Activated T-cell treated with anti-CD3 and anti-CD28 coated beads, Interleukin-2, amount 50 U/mL, for 24 hours (primary cell): Measurements from ENCODE around the gene KHK.
A peak's percentile ranks its signal among the peaks of the same experiment; 100 is the strongest.

Source experiments
- DNase-seq: peaks from one replicate; pipeline ENCODE4 v3.0.0-alpha.2; 2020
- H3K27ac Mint-ChIP-seq: 2 replicates; pipeline ENCODE4 v1.8.0; 2020; ENCODE audit warnings: mild to moderate bottlenecking, mixed read lengths
- H3K27me3 Mint-ChIP-seq: 2 replicates; pipeline ENCODE4 v1.8.0; 2020; ENCODE audit warnings: mixed read lengths
- H3K36me3 Mint-ChIP-seq: 2 replicates; pipeline ENCODE4 v1.8.0; 2020; ENCODE audit warnings: low read depth, mixed read lengths
- H3K4me1 Mint-ChIP-seq: 2 replicates; pipeline ENCODE4 v1.8.0; 2020; ENCODE audit warnings: low read depth, mixed read lengths
- H3K4me3 Mint-ChIP-seq: 2 replicates; pipeline ENCODE4 v1.8.0; 2020; ENCODE audit warnings: mild to moderate bottlenecking, moderate library complexity, mixed read lengths
- H3K9me3 Mint-ChIP-seq: 2 replicates; pipeline ENCODE4 v1.8.0; 2020; ENCODE audit warnings: mixed read lengths

The KHK gene

DNA sequence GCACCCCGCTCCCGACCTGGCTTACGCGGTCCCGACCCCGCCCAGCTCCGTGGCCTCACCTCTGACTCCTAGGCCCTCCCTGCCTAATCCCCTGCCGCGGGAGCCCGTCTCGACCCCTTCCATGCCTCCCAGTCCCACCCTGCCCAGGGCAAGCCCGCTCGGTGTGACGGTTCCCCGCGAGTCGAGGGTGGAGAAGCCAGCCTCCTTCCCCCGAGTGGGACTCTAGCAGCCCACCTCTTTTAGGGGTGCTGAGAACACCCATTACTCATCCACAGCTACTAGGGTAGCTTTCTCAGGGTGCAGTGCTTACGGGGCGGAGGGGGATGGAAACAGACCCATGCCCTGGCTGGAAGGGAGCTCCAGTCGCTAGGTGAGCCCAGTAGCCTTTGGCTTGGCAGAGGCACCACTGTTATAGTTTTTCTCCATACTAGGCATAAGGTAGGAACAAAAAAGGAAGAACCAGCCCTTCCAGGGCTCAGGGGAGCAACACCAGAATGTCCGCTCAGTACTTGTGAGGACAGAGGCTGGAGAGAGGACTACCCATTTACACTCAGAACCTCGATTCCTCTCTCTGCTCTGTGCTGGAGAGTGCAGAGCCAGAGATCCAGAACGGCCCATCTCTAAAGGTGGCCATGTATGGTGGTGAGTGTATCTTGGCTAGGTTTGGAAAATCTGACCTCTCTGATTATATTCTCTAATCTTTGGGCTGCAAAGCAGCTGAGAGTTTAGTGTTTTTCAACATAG lies 34.5 kb upstream of the KHK start:
- Mint-ChIP-seq H3K27me3 (peaks cover 6% of the 10 kb centered on the region), H3K36me3 (peaks cover 41% of the 10 kb centered on the region), H3K9me3 (no peaks in the 10 kb centered on the region), H3K4me1 (peaks cover 32% of the 10 kb centered on the region), H3K27ac (peak overlapping the region; percentile 88), H3K4me3 (peak overlapping the region; percentile 93)
- no peak for DNase-seq

DNA sequence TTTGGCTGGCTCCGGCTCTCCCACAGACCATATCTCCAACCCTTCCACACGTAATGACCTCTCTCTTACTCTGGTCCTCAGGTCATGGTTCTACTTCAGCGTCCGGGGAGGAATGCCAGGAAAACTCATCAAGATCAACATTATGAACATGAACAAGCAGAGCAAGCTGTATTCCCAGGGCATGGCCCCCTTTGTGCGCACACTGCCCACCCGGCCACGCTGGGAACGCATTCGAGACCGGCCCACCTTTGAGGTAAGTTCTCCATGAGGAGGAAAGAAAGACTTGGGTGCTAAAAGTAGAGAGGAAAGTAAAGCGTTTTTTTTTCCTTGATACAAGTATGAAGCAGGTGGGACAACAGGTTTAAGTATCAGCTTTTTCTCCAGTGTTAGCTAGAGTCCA lies 33.3 kb upstream of the KHK start:
- H3K9me3 Mint-ChIP-seq, result no peaks in the 10 kb centered on the region
- peaks cover 52% of the 10 kb centered on the region for H3K36me3 Mint-ChIP-seq
- peak overlapping the region; percentile 32 for H3K4me3 Mint-ChIP-seq
- H3K27ac Mint-ChIP-seq, result no peak overlapping the region
- H3K27me3 Mint-ChIP-seq, result peaks cover 6% of the 10 kb centered on the region
- no peak for DNase-seq
- peaks cover 27% of the 10 kb centered on the region for H3K4me1 Mint-ChIP-seq

DNA sequence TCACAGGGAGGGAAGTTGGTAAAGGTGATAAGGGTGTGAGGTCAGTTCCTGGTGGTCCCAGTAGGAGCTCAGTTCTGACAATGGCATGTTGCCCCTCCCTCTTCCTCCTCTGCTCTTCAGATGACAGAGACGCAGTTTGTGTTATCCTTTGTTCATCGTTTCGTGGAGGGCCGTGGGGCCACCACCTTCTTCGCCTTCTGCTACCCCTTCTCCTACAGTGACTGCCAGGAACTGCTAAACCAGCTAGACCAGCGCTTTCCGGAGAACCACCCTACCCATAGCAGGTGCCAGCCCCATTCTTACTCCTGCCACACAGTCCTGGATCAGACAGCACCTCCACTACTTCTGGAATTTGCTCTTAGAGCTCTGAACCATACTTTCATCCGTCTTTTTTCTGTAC lies 32.8 kb upstream of the KHK start:
- Mint-ChIP-seq H3K36me3 (peaks cover 57% of the 10 kb centered on the region), H3K27ac (no peak overlapping the region), H3K4me3 (no peak overlapping the region), H3K4me1 (peaks cover 27% of the 10 kb centered on the region), H3K27me3 (peaks cover 6% of the 10 kb centered on the region), H3K9me3 (no peaks in the 10 kb centered on the region)
- no peak for DNase-seq

DNA sequence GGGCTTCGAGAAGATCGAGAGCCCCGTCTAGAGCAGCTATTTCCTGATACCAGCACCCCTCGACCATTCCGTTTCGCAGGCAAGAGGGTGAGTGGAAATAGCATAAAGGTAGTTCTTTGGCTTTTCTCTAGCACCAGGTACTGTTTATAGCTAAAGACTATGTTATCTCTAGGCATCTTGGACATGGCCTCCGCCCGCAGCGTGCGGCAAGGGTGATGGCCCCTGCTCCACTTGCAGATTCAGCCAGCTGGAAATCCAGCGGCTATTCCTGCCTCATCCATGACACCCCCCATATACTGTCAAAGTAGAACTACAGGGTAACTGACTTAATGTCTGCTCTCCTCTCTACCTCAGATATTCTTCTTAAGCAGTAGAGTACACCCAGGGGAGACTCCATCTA lies 31.9 kb upstream of the KHK start:
- no peak overlapping the region for H3K4me3 Mint-ChIP-seq

DNA sequence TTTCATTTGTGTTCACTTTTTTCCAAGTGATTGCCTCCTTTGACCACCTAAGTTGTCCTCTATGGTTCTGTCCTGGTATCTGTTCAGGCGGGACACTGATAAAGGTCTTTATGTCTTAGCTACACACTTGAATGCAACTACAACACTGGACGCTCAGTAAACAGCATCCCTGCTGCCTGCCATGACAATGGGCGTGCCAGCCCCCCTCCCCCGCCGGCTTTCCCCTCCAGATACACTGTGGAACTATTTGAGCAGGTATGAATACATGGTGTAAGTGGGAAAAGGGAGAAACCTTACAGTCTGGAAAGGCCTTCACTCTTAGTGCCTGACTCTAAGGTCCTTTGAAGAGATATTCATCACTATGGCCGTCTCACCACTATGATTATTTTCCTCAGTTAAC lies 29.4 kb upstream of the KHK start:
- H3K27me3 Mint-ChIP-seq, result no peaks in the 10 kb centered on the region
- no peak overlapping the region for H3K4me3 Mint-ChIP-seq
- H3K4me1 Mint-ChIP-seq, result peaks cover 9% of the 10 kb centered on the region
- H3K9me3 Mint-ChIP-seq, result no peaks in the 10 kb centered on the region
- DNase-seq, result no peak
- H3K27ac Mint-ChIP-seq, result no peak overlapping the region
- H3K36me3 Mint-ChIP-seq, result peaks cover 71% of the 10 kb centered on the region

More for the DNA sequence above, 31.9 kb upstream of the KHK start:
- peaks cover 6% of the 10 kb centered on the region for H3K27me3 Mint-ChIP-seq
- H3K4me1 Mint-ChIP-seq, result peaks cover 21% of the 10 kb centered on the region
- no peak for DNase-seq
- peaks cover 64% of the 10 kb centered on the region for H3K36me3 Mint-ChIP-seq
- no peak overlapping the region for H3K27ac Mint-ChIP-seq
- no peaks in the 10 kb centered on the region for H3K9me3 Mint-ChIP-seq

DNA sequence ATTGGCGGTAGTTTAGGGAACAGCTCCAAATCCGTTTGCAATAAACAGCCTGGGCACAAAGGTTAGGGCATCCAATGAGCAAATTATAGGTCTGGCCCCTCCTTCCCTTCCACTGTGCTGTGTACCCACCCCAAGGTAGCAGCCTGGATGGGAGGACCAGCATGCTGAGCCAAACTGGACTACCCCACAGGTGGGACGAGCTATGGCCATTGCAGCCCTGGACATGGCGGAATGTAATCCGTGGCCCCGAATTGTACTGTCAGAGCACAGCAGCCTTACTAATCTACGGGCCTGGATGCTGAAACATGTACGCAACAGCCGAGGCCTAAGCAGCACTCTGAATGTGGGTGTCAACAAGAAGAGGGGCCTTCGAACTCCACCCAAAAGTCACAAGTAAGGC lies 28.4 kb upstream of the KHK start:
- peaks cover 3% of the 10 kb centered on the region for H3K4me1 Mint-ChIP-seq
- no peak overlapping the region for H3K4me3 Mint-ChIP-seq
- peaks cover 78% of the 10 kb centered on the region for H3K36me3 Mint-ChIP-seq
- DNase-seq, result no peak
- no peaks in the 10 kb centered on the region for H3K27me3 Mint-ChIP-seq
- H3K27ac Mint-ChIP-seq, result peak overlapping the region; percentile 37
- H3K9me3 Mint-ChIP-seq, result no peaks in the 10 kb centered on the region

DNA sequence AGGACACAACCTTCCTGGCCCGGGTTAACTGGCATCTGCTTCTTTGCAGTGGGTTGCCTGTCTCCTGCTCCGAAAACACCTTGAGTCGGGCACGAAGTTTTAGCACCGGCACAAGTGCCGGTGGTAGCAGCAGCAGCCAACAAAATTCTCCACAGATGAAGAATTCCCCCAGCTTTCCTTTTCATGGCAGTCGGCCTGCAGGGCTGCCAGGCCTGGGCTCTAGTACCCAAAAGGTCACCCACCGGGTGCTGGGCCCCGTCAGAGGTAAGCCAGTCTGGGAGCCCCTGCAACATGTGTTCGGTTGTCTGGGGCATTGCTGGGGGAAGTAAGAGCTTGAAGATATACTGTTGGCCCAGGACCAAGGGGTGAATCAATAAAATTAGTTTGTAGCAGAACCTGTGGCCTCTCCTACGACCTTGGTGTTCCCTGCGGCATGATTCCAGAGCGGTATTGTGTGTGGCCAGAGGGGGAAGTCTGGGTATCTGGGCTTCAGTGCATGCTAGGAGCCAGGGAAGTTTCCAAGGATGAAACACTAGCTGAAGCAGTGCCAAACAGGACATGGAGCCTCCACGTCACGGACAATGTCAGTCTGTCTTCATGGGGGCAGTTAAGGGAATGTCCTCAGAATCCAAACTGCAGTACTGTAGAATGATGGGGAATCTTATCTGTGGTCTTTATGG lies 27.3 kb upstream of the KHK start:
- H3K9me3 Mint-ChIP-seq, result no peaks in the 10 kb centered on the region
- H3K4me1 Mint-ChIP-seq, result peaks cover 6% of the 10 kb centered on the region
- H3K4me3 Mint-ChIP-seq, result no peak overlapping the region
- peaks cover 80% of the 10 kb centered on the region for H3K36me3 Mint-ChIP-seq
- no peak overlapping the region for H3K27ac Mint-ChIP-seq
- H3K27me3 Mint-ChIP-seq, result no peaks in the 10 kb centered on the region
- DNase-seq, result no peak

DNA sequence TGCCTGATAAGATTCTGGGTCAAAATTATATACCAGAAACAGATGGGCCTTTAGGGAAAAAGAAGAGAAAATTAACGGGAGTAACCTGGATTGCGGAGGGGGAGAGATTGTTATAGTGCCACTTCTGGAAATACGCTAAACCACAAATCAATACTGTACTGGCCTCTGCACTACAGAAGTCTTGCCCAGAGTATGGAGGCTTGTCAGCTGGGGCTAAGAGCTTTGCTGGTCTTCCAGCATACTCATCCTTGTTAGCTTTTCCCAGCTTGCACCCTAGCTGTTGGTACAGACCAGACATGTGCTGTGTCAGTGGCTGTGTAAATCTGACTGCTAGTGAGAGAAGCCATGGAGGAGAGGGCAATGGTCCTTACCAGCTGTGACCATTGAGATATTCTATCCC lies 26.2 kb upstream of the KHK start:
- Mint-ChIP-seq H3K36me3 (peaks cover 80% of the 10 kb centered on the region), H3K27me3 (no peaks in the 10 kb centered on the region), H3K9me3 (no peaks in the 10 kb centered on the region), H3K4me3 (no peak overlapping the region), H3K4me1 (peaks cover 6% of the 10 kb centered on the region), H3K27ac (peak overlapping the region; percentile 67)
- DNase-seq, result no peak

DNA sequence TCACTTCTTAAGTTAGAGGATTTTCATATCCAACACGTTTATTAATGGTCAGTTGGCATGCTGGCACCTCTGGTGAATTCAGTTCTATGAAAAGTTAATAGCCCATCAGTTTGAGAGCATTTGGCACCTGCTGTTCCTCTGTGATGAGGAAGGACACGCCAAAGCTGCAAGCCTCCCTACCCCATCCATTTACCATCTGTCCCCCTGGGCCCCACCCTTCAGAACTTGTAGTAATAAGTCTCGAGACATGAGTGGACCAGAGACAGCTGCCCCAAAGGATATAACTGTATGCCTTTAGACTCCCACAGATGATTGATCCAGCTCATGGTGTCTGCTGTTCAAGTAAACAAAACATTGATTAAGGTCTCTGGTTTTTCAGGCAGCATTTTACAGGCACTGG lies 21.4 kb upstream of the KHK start:
- Mint-ChIP-seq H3K4me3 (no peak overlapping the region), H3K4me1 (peaks cover 37% of the 10 kb centered on the region), H3K27me3 (no peaks in the 10 kb centered on the region), H3K36me3 (peaks cover 83% of the 10 kb centered on the region), H3K9me3 (no peaks in the 10 kb centered on the region), H3K27ac (peak overlapping the region; percentile 8)
- no peak for DNase-seq

DNA sequence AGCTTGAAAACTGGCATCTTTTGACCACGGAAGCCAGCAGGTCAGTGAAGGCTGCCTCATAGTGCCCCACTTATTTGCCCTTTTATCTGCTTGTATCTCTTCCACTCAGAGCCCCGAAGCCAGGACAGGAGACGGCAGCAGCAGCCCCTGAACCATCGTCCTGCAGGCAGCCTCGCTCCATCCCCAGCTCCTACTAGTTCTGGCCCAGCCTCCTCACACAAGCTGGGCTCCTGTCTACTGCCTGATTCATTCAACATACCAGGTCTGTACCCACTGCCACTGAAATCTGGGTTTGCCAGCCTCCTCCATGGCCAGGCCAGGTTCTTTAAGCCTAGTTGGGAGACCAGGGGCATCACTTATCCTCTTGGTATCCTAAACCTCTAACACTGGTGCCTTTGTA lies 19.2 kb upstream of the KHK start:
- DNase-seq, result no peak
- Mint-ChIP-seq H3K4me1 (peaks cover 52% of the 10 kb centered on the region), H3K4me3 (no peak overlapping the region), H3K9me3 (no peaks in the 10 kb centered on the region), H3K27ac (peak overlapping the region; percentile 65), H3K27me3 (no peaks in the 10 kb centered on the region), H3K36me3 (peaks cover 86% of the 10 kb centered on the region)

DNA sequence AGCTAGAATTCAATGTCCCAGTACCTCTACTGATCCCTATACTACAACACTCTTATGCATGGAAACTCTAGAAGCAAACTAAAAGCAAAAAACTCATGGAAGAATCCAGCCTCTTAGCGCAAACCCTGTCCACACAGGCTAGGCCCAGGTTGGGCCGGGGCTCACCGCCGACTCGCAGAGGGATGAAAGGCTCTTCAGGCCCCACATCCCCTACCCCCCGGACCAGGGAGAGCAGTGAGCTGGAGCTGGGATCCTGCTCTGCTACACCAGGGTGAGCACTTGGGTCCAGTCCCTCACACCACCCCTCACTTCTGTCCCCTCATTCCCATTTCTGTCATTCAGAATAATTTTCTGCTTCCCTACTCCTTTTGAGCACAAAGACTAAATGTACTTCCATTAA lies 17.1 kb upstream of the KHK start:
- Mint-ChIP-seq H3K27me3 (no peaks in the 10 kb centered on the region), H3K4me1 (peaks cover 64% of the 10 kb centered on the region), H3K4me3 (peak overlapping the region; percentile 99), H3K27ac (peak overlapping the region; percentile 95), H3K9me3 (no peaks in the 10 kb centered on the region), H3K36me3 (peaks cover 68% of the 10 kb centered on the region)
- no peak for DNase-seq

DNA sequence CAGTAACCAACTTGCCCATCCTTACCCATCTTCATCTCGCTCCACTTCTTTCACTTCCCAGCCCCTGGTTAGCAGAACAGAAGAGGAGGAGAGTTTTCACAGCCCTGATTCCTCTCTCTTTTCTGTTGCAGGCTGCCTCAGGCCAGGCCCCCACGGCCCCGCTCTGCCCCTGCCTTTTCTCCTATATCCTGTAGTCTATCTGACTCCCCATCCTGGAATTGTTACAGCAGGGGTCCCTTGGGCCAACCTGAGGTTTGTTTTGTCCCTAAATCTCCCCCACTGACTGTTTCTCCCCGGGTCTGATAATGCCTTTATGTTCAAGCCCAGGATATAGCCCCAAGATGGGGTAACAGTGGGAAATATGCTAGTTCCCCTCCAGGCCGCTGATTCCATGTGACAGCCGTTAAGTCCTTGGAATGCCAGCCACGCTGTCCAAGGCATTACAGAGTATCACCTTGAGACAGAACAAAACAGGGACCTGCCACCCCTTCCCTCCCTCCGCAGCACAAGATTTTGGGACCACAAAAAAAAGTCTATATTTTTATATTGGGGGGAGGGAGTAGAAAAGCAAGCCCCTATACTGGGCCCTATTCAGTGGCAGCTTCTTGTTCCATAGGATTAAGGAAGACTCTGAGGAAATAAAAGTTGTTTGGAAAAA lies 16.5 kb upstream of the KHK start:
- peak overlapping the region; percentile 95 for H3K27ac Mint-ChIP-seq
- H3K4me3 Mint-ChIP-seq, result peak overlapping the region; percentile 99
- peaks cover 62% of the 10 kb centered on the region for H3K36me3 Mint-ChIP-seq

DNA sequence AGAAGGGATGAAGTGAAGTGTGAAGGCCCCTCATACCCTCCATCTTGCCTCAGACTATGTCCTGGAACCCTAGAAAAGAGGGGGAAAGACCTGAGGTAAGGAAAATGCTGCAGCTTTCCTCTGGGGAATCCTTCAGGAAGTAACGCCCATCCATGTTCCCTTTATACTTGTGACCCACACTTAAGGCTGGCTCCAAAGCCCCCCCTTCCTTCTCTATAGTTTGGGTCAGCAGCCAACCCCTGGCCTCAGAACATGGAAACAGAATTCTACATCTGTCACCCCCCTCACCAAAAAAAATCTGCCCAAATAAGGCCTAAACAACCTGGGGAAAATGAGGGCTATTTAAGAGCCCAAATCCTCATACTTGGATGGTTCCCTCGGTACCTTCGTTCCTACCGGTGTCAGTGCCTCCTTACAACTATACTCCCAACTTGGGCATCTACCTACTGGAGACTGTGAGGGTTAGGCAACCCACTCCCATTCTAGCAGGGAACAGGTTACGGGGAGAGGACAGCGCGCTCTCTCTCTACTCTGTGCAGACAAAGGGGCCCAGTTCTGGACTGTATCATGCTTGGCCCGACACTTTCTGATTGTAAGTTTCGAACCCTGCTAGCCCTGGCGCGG lies 15.8 kb upstream of the KHK start:
- Mint-ChIP-seq H3K4me1 (peaks cover 73% of the 10 kb centered on the region), H3K4me3 (peak overlapping the region; percentile 99), H3K9me3 (no peaks in the 10 kb centered on the region), H3K27ac (peak overlapping the region; percentile 95), H3K27me3 (no peaks in the 10 kb centered on the region), H3K36me3 (peaks cover 55% of the 10 kb centered on the region)
- DNase-seq, result no peak

More for the DNA sequence above, 16.5 kb upstream of the KHK start:
- no peak for DNase-seq
- Mint-ChIP-seq H3K27me3 (no peaks in the 10 kb centered on the region), H3K9me3 (no peaks in the 10 kb centered on the region), H3K4me1 (peaks cover 71% of the 10 kb centered on the region)

DNA sequence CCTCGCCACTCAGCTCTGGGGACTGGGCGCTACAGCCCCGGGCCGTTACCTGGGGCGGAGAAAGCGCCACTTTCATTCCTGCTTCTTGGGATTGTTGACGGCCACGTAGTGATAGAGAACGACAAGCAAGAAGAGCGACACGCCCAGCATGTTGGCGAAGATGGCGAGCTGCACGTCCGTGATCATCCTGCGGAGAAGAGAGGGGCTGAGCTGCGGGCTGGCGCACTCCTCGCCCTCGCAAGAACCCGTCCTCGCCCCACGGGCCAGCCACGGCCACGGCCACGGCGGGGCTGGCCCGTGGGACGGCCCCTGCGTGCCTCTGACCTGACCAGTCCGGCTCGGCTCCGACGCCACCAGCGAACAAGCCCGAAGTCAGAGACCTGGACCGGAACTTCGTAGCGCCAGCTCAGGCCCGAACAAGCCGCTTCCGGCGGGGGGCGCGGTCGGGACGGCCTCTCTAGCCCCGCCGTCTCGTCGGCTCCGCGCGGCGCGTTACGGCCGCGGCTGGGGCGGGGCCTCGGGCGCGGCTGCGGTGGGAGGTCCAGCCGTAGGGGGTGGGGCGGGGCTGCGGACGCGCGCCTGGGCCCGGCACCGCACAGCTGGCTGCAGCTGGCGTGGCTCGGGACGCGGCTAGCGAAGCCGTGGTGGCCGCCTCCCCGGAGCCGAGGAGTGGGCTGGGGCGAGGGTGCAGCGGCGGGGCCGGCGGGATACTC lies 15.1 kb upstream of the KHK start, which contains the start of gene OST4:
OST4 (minus strand) TSS at position 378 of the 713 bp plus-strand sequence.
- Mint-ChIP-seq H3K9me3 (no peaks in the 10 kb centered on the region), H3K27me3 (no peaks in the 10 kb centered on the region), H3K27ac (peak within 1 kb of the TSS; percentile 95), H3K4me1 (peaks cover 74% of the 10 kb centered on the region), H3K4me3 (peak within 1 kb of the TSS; percentile 99), H3K36me3 (peaks cover 48% of the 10 kb centered on the region)
- DNase-seq, result peak; percentile 94
